GM19395 (cell line): ENCODE measurements around the gene FAM168B.

ENCODE experiments used
- ATAC-seq: cut with Tn5 transposase; IDR thresholded peaks from one replicate; pipeline ENCODE4 v1.9.1; 2021; ENCODE audit warnings: mild to moderate bottlenecking, moderate library complexity; ENCODE audit not compliant: unreplicated experiment

FAM168B gene

DNA sequence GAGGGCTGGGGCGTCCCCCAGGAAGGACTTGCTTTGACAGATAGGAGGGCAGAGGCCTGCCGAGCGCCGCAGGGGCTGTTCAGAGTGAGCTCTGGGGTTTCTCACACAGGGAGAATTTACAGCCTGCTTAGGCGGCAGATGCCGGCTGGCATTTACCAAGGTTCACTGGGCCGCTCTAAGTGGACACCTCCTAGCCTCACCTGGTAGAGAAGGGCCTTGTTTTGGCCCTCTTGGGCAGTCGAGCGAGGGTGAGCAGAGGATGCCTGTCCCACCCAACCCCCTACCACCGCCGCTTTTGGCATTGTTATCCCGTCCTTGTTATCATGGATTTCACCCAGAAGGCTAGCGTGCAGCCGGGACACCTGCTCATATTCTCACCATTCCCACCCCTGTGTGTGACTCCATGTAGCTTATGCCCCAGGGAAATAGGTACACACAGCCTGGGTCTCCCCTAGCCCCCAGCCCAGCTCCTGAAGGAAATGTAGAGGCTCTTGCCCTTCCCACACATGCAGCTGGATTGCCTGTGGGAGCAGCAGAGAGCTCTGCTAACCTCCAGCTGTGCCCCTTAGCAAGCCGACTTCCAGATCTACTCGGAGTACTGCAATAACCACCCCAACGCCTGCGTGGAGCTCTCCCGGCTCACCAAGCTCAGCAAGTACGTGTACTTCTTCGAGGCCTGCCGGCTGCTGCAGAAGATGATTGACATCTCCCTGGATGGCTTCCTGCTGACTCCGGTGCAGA, 52.4 kb downstream of the FAM168B start:
- ATAC-seq, result no peak

GRCh38 chr2:131039908-131040660, 53.2 kb downstream of the FAM168B start:
- no peak for ATAC-seq

GRCh38 chr2:131039535-131039907, 53.7 kb downstream of the FAM168B start:
- ATAC-seq, result no peak

- no peak for ATAC-seq
These were observed 54.2 kb downstream of the FAM168B start for GRCh38 chr2:131039101-131039440.

DNA sequence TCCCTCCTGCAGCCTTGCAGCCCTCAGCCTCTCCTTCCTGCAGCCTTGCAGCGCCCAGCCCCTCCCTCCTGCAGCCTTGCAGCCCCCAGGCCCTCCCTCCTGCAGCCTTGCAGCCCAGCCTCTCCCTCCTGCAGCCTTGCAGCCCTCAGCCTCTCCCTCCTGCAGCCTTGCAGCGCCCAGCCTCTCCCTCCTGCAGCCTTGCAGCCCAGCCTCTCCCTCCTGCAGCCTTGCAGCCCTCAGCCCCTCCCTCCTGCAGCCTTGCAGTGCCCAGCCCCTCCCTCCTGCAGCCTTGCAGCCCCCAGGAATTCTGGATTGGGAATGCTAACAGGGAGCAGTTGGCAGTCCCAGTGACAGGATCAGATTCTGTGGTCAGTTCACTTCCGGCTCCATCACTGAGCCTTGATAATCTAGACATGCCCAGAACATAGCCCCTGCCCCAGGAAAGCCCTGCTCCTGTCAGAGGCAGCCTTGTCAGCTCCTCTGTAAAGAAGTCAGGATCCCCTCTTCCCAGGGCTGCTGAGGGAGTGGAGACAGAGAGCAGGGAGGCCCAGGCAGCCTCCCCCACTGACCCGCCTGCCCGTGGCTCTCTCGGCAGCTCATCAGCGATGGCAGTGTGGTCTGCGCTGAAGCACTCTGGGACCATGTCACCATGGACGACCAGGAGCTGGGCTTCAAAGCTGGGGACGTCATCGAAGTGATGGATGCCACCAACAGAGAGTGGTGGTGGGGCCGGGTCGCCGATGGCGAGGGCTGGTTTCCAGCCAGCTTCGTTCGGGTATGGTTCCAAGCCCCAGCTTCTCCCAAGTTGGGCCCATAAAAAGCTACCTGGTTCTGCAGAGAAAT, 54.8 kb downstream of the FAM168B start:
- ATAC-seq, result no peak

GRCh38 chr2:131037398-131038257, 55.6 kb downstream of the FAM168B start:
- ATAC-seq, result no peak

DNA sequence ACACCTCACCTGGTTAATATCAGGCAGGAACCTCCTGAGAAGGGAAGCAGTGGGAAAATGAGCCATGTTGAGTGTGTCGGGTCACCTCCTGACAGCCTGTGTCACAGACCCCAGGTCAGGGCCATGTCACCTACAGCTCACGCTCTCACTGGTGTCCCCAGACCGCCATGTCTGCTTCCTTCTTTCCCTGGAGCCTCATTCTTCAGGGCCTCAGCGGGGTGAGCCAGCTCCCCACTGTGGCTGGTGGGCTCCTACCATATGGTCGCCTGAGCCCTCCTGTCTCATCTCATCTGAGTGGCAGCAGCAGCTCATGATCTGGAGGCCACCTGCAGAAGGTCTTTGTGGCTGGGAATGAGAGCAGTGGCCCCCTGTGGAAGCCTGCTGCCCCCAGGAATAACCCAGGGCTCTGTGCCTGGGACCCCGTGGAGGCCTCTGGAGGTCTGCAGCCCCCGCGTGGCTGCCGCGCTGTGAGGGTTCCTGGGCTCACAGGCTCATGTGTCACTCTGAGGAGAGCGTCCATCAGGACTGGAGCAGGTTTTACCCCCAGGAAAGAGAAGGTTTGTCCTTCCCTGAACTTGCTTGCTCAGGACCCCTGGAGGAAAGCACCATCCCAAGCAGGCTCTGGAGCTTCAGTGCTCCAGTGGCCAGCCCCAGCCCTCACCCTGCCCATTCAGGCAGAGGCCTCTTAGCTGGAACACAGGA, 56.4 kb downstream of the FAM168B start:
- ATAC-seq, result no peak

GRCh38 chr2:131036269-131036668, 57.0 kb downstream of the FAM168B start:
- ATAC-seq, result no peak

DNA sequence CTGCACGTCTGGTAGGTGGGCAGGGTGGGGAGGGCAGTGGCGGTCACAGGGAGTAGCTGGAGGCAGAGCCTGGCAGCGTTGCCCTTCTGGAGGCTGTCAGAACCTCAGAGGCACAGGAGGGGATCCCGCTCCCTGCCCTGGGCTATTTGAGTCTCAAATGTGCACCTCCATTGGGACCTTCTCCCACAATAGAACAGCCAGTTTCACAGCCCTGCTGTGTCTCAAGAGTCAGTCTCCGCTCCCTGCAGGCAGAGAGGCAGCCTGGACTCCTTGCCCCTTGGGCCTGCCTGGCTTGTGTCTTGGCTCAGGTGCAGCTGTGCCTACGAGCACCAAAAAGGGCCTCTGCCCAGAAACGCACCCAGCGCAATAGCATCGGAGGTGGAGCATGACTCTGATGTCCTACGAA, 57.4 kb downstream of the FAM168B start:
- no peak for ATAC-seq

- no peak for ATAC-seq
These were observed 58.0 kb downstream of the FAM168B start for GRCh38 chr2:131035112-131035825.

GRCh38 chr2:131034122-131035051, 58.9 kb downstream of the FAM168B start:
- ATAC-seq, result no peak

- no peak for ATAC-seq
These were observed 59.5 kb downstream of the FAM168B start for GRCh38 chr2:131033786-131034121.

GRCh38 chr2:131032393-131032836, 60.8 kb downstream of the FAM168B start:
- no peak for ATAC-seq

GRCh38 chr2:131031875-131032274, 61.4 kb downstream of the FAM168B start:
- ATAC-seq, result no peak

GRCh38 chr2:131031431-131031841, 61.8 kb downstream of the FAM168B start:
- ATAC-seq, result no peak

DNA sequence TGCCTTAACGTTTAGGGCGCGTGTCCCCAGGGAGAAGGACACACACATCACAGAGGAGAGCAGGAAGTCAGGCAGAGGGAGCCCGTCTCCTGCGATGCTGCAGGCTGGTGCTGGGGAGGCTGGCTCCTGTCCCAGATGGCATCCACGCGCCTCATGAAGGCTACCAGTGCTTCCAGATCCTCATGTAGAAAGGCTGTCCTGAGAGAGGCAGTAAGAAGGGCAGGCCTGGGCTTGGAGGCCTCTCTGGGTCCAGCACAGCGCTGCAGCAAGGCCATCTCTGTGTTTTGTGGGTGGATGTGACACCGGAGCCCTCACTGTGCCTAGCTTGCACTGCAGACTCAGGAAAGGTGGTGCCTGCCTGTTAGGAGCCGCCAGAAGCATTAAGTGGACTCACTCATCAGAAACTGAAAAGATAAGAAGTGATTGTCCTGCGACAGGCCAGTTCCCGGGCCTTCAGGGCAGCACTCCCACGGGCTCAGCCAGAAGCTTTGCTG, 62.7 kb downstream of the FAM168B start:
- ATAC-seq, result no peak

- no peak for ATAC-seq
These were observed 63.4 kb downstream of the FAM168B start for GRCh38 chr2:131029812-131030211.
